Measurements from ENCODE around the gene CFLAR.

CFLAR gene

GRCh38 chr2:201122276-201122675, 6.3 kb downstream of the CFLAR start (continued):
- TF ChIP-seq ZNF280C (tag by site-specific recombination; IDR thresholded peaks at IDR 0.05) = no peak

- Histone ChIP-seq H3K27ac (ENCODE audit: extremely low read depth, low read depth, low read length) (no peak overlapping the region), H3K36me3 (ENCODE audit: control insufficient read depth in 2 of 2, insufficient read depth in 1 of 2, low read length in 2 of 2) (no peaks in the 10 kb centered on the region), H3K4me3 (ENCODE audit: low read depth, low read length) (no peak overlapping the region), H3K9me3 (ENCODE audit: control insufficient read depth, insufficient read depth, low read depth, low read length) (no peaks in the 10 kb centered on the region), H3K4me1 (ENCODE audit: control insufficient read depth, insufficient read depth, low read length) (peaks cover 19% of the 10 kb centered on the region)
- TF ChIP-seq ZNF521 (tag by site-specific recombination; IDR thresholded peaks at IDR 0.05) = no peak
- no peak for TF ChIP-seq ZNF398 (tag by site-specific recombination; IDR thresholded peaks at IDR 0.05)
- TF ChIP-seq, protein P1, sequence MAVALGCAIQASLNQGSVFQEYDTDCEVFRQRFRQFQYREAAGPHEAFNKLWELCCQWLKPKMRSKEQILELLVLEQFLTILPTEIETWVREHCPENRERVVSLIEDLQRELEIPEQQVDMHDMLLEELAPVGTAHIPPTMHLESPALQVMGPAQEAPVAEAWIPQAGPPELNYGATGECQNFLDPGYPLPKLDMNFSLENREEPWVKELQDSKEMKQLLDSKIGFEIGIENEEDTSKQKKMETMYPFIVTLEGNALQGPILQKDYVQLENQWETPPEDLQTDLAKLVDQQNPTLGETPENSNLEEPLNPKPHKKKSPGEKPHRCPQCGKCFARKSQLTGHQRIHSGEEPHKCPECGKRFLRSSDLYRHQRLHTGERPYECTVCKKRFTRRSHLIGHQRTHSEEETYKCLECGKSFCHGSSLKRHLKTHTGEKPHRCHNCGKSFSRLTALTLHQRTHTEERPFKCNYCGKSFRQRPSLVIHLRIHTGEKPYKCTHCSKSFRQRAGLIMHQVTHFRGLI (tag by site-specific recombination; IDR thresholded peaks at IDR 0.05) = peak; percentile 55; the same call in 1 of the 2 replicates
- TF ChIP-seq ZNF362 (tag by site-specific recombination; IDR thresholded peaks at IDR 0.05) = no peak
- TF ChIP-seq PRDM1 (tag by site-specific recombination; IDR thresholded peaks at IDR 0.05) = peak; percentile 92
- TF ChIP-seq RBAK (tag by site-specific recombination; IDR thresholded peaks at IDR 0.05) = no peak
- TF ChIP-seq ZFHX2 (tag by site-specific recombination; conservative IDR thresholded peaks at IDR 0.05) = no peak
- TF ChIP-seq ZNF600 (tag by site-specific recombination; IDR thresholded peaks at IDR 0.05) = no peak
- no peak for TF ChIP-seq ELK4 (IDR thresholded peaks at IDR 0.05; ENCODE audit: borderline replicate concordance, low read depth, low read length)
- 0 out of 2 replicates have a peak, but pooled peaks have one; percentile 23 for TF ChIP-seq ZBTB48 (tag by site-specific recombination; IDR thresholded peaks at IDR 0.05)
- no peak for TF ChIP-seq ZNF549 (tag by site-specific recombination; IDR thresholded peaks at IDR 0.05)
- TF ChIP-seq KLF8 (tag by site-specific recombination; IDR thresholded peaks at IDR 0.05) = no peak
- no peak for TF ChIP-seq GFI1B (tag by site-specific recombination; IDR thresholded peaks at IDR 0.05)
- CTCF ChIA-PET = interaction anchor here (0.7 to 1.3 kb wide), 5 partner anchors 11 to 105 kb away, joined by 3 to 11 read pairs (median 4); no protein-coding TSS in a partner anchor
- POLR2A ChIA-PET = interaction anchor here (0.8 to 1.2 kb wide), 3 partner anchors 8 to 237 kb away, joined by 3 to 4 read pairs (median 4); partner anchors contain the start of genes NIF3L1 and PPIL3
These were observed 10.6 kb downstream of the CFLAR start for GRCh38 chr2:201126308-201127151.

All from HEK293 (cell line).